GM23338 (cell line): Measurements from ENCODE around the gene MCAM.

Source experiments
- CTCF ChIP-seq, 2 experiments: fragments of 200-600 bp in 1 of 2; sonication (generic) in 1 of 2; conservative IDR thresholded peaks; 2 replicates each; pipeline versions ENCODE4 v1.5.1 to v1.6.1; 2016 to 2017; ENCODE audit warnings: antibody characterized with exemption in 2 of 2, low read depth in 2 of 2, mild to moderate bottlenecking in 2 of 2, moderate library complexity in 1 of 2
- EZH2 ChIP-seq: fragments of 200-600 bp; sonication (generic); IDR thresholded peaks from one replicate; pipeline ENCODE4 v1.8.0; 2017; ENCODE audit warnings: antibody characterized with exemption, mild to moderate bottlenecking, low read depth; ENCODE audit not compliant: unreplicated experiment
- EZH2phosphoT487 ChIP-seq: fragments of 200-600 bp; sonication (generic); IDR thresholded peaks from one replicate; pipeline ENCODE4 v1.8.1; 2018; ENCODE audit warnings: antibody characterized with exemption; ENCODE audit not compliant: unreplicated experiment
- POLR2AphosphoS5 ChIP-seq: IDR thresholded peaks from 2 replicates; pipeline ENCODE4 v1.6.1; 2016; ENCODE audit warnings: antibody characterized with exemption, low read depth
- ZNF462 ChIP-seq: fragments of 250-450 bp; sonication (Bioruptor Pico); IDR thresholded peaks from 2 replicates; pipeline ENCODE4 v1.5.0; 2020; ENCODE audit warnings: mild to moderate bottlenecking, moderate library complexity
- TF ChIP-seq, protein P1 (sequence below): IDR thresholded peaks from one replicate; pipeline ENCODE4 v1.6.1; 2018; ENCODE audit warnings: antibody characterized with exemption; ENCODE audit not compliant: unreplicated experiment

DNA sequence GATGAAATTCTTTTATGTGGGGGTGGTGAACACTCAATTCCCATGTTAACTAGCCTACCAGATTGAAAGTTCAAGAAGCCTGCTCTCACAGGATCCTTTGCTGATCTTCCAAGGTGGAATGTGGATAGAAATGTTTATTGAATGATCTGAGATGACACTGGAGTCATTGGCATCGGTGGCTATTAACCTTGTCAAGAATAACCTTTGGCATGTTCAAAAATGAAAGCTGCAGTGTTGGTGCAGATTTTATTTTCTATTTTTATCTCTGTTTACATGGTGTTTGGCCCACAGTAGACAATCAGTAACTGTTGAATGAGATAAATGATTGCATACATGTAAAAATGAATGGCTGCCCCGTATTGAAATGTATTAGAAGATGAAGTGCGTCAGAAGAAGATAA lies 19.0 kb downstream of the MCAM start:
- TF ChIP-seq EZH2phosphoT487 (no peak), CTCF (conservative IDR thresholded peaks at IDR 0.05; ENCODE audit: low read depth in 2 of 2) (no peak), POLR2AphosphoS5 (no peak), ZNF462 (no peak), EZH2 (no peak)
- TF ChIP-seq, protein P1, sequence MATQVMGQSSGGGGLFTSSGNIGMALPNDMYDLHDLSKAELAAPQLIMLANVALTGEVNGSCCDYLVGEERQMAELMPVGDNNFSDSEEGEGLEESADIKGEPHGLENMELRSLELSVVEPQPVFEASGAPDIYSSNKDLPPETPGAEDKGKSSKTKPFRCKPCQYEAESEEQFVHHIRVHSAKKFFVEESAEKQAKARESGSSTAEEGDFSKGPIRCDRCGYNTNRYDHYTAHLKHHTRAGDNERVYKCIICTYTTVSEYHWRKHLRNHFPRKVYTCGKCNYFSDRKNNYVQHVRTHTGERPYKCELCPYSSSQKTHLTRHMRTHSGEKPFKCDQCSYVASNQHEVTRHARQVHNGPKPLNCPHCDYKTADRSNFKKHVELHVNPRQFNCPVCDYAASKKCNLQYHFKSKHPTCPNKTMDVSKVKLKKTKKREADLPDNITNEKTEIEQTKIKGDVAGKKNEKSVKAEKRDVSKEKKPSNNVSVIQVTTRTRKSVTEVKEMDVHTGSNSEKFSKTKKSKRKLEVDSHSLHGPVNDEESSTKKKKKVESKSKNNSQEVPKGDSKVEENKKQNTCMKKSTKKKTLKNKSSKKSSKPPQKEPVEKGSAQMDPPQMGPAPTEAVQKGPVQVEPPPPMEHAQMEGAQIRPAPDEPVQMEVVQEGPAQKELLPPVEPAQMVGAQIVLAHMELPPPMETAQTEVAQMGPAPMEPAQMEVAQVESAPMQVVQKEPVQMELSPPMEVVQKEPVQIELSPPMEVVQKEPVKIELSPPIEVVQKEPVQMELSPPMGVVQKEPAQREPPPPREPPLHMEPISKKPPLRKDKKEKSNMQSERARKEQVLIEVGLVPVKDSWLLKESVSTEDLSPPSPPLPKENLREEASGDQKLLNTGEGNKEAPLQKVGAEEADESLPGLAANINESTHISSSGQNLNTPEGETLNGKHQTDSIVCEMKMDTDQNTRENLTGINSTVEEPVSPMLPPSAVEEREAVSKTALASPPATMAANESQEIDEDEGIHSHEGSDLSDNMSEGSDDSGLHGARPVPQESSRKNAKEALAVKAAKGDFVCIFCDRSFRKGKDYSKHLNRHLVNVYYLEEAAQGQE = no peak
